H1 (cell line): Measurements from ENCODE around the gene MYH11. TPM values are rescaled to one million over a fixed set of nuclear protein-coding genes. Genes with fewer than 3 reads are reported as not detected.

Source experiments
- CTCF ChIA-PET: fragments of 300-600 bp; sonication (Branson Sonifier 250); formaldehyde crosslinking; loops from one replicate; lab custom pipeline; 2021; ENCODE audit not compliant: partially characterized antibody; lab: Charles Lee
- POLR2A ChIA-PET: fragments of 300-600 bp; sonication (Branson Sonifier 250); formaldehyde crosslinking; loops from one replicate; lab custom pipeline; 2021; ENCODE audit warnings: inconsistent platforms; ENCODE audit not compliant: partially characterized antibody; lab: Charles Lee
- DNase-seq, 2 experiments: peaks; one replicate each; pipeline versions ENCODE4 v3.0.0 to v3.0.0-alpha.2; 2010 to 2022; ENCODE audit warnings: low spot score in 2 of 2, low read depth in 1 of 2, mixed read lengths in 1 of 2
- FAIRE-seq: peaks from 2 replicates; lab custom pipeline; 2011; peaks lifted over from hg19 to GRCh38; lab: Jason Lieb, UNC
- H2AFZ ChIP-seq: 2 replicates; pipeline ENCODE4 v1.8.1; 2012; ENCODE audit warnings: low read length, inconsistent platforms
- H2AK5ac ChIP-seq: 2 replicates; pipeline ENCODE4 v1.6.1; 2013; ENCODE audit warnings: low read depth, low read length
- H2BK120ac ChIP-seq: replicated peaks from 2 replicates; pipeline ENCODE3; 2013; ENCODE audit warnings: low read depth, low read length, inconsistent platforms
- H2BK12ac ChIP-seq: 2 replicates; pipeline ENCODE4 v1.6.1; 2013; ENCODE audit warnings: low read depth, low read length
- H2BK15ac ChIP-seq: 2 replicates; pipeline ENCODE4 v1.6.1; 2013; ENCODE audit warnings: low read length
- H2BK20ac ChIP-seq: 2 replicates; pipeline ENCODE4 v1.6.1; 2013; ENCODE audit warnings: low read length
- H2BK5ac ChIP-seq: 2 replicates; pipeline ENCODE4 v1.6.1; 2013; ENCODE audit warnings: low read depth, low read length
- H3K14ac ChIP-seq: 2 replicates; pipeline ENCODE4 v1.6.1; 2013; ENCODE audit warnings: inconsistent platforms; ENCODE audit not compliant: insufficient read length
- H3K18ac ChIP-seq: 2 replicates; pipeline ENCODE4 v1.6.1; 2013; ENCODE audit warnings: low read length; ENCODE audit errors: extremely low read depth
- H3K23ac ChIP-seq: 2 replicates; pipeline ENCODE4 v1.6.1; 2013; ENCODE audit warnings: inconsistent platforms; ENCODE audit not compliant: insufficient read length
- H3K23me2 ChIP-seq: 2 replicates; pipeline ENCODE4 v1.6.1; 2013; ENCODE audit warnings: low read depth, low read length
- H3K27ac ChIP-seq: 2 replicates; pipeline ENCODE4 v1.6.1; 2011; ENCODE audit warnings: low read depth, low read length, inconsistent platforms
- H3K27me3 ChIP-seq, 4 experiments: replicated peaks in 1 of 4; 1 replicate in 1 of 4; 2 replicates in 3 of 4; pipeline versions ENCODE4 v1.6.1 to v1.8.1; 2011 to 2013; ENCODE audit warnings: low read length in 3 of 4, mild to moderate bottlenecking in 3 of 4, inconsistent platforms in 2 of 4, mixed read lengths in 2 of 4, moderate library complexity in 1 of 4; ENCODE audit not compliant: control insufficient read depth in 3 of 4, insufficient read depth in 3 of 4; ENCODE audit errors: extremely low read depth in 1 of 4
- H3K36me3 ChIP-seq, 4 experiments: 2 replicates each; pipeline versions ENCODE4 v1.6.1 to v1.8.1; 2011 to 2013; ENCODE audit warnings: mild to moderate bottlenecking in 4 of 4, low read length in 3 of 4, moderate library complexity in 2 of 4, control low read depth in 1 of 4, inconsistent platforms in 1 of 4; ENCODE audit not compliant: insufficient read depth in 4 of 4, control insufficient read depth in 2 of 4
- H3K4ac ChIP-seq: replicated peaks from 2 replicates; pipeline ENCODE3; 2013; ENCODE audit warnings: low read length, low read depth, mixed read lengths, inconsistent platforms; ENCODE audit not compliant: insufficient read length
- H3K4me1 ChIP-seq, 4 experiments: replicated peaks in 1 of 4; 1 replicate in 1 of 4; 2 replicates in 3 of 4; pipeline versions ENCODE4 v1.6.1 to v1.8.1; 2011 to 2013; ENCODE audit warnings: low read length in 3 of 4, inconsistent platforms in 2 of 4, mixed read lengths in 1 of 4; ENCODE audit not compliant: insufficient read depth in 4 of 4, control insufficient read depth in 3 of 4
- H3K4me2 ChIP-seq, 2 experiments: 2 replicates each; pipeline versions ENCODE4 v1.6.1 to v1.8.1; 2011 to 2013; ENCODE audit warnings: low read depth in 2 of 2, low read length in 2 of 2, control low read depth in 1 of 2, inconsistent platforms in 1 of 2, mild to moderate bottlenecking in 1 of 2; ENCODE audit not compliant: insufficient read depth in 1 of 2
- H3K4me3 ChIP-seq, 4 experiments: fragments of 200-600, 300-600 bp in 1 of 4; sonication (generic), shearing (Covaris generic), sonication (Bioruptor Twin) in 1 of 4; 2 replicates each; pipeline versions ENCODE4 v1.5.1 to v1.8.1; 2011 to 2016; ENCODE audit warnings: low read length in 4 of 4, low read depth in 3 of 4, control low read depth in 2 of 4, inconsistent platforms in 2 of 4, mild to moderate bottlenecking in 2 of 4, mixed read lengths in 1 of 4, moderate library complexity in 1 of 4; ENCODE audit not compliant: insufficient read depth in 2 of 4; ENCODE audit errors: extremely low read depth in 1 of 4
- H3K56ac ChIP-seq: replicated peaks from 2 replicates; pipeline ENCODE3; 2013; ENCODE audit warnings: low read depth, mild to moderate bottlenecking, mixed read lengths, low read length, inconsistent platforms; ENCODE audit not compliant: insufficient read length
- H3K79me1 ChIP-seq: 2 replicates; pipeline ENCODE4 v1.6.1; 2013; ENCODE audit warnings: low read depth, low read length, control low read depth
- H3K79me2 ChIP-seq, 2 experiments: 2 replicates each; pipeline versions ENCODE4 v1.6.1 to v1.8.1; 2012 to 2013; ENCODE audit warnings: low read length in 2 of 2, mild to moderate bottlenecking in 2 of 2, inconsistent platforms in 1 of 2; ENCODE audit not compliant: insufficient read depth in 2 of 2, control insufficient read depth in 1 of 2
- H3K9ac ChIP-seq, 4 experiments: replicated peaks in 1 of 4; 1 replicate in 1 of 4; 2 replicates in 3 of 4; pipeline versions ENCODE4 v1.6.1 to v1.8.1; 2011 to 2013; ENCODE audit warnings: low read depth in 3 of 4, low read length in 3 of 4, control low read depth in 2 of 4, mild to moderate bottlenecking in 2 of 4, moderate library complexity in 2 of 4, inconsistent platforms in 1 of 4; ENCODE audit errors: extremely low read depth in 1 of 4
- H3K9me3 ChIP-seq, 2 experiments: 2 replicates each; pipeline versions ENCODE4 v1.6.1 to v1.8.1; 2012 to 2013; ENCODE audit warnings: mild to moderate bottlenecking in 2 of 2, moderate library complexity in 2 of 2, control low read depth in 1 of 2, inconsistent platforms in 1 of 2, low read depth in 1 of 2, low read length in 1 of 2, mixed read lengths in 1 of 2; ENCODE audit not compliant: insufficient read depth in 2 of 2
- H4K20me1 ChIP-seq, 2 experiments: replicated peaks in 1 of 2; 2 replicates each; pipeline versions ENCODE3 to v1.8.1; 2011 to 2013; ENCODE audit warnings: inconsistent platforms in 2 of 2, low read length in 2 of 2, mild to moderate bottlenecking in 1 of 2; ENCODE audit not compliant: insufficient read depth in 2 of 2, control insufficient read depth in 1 of 2
- H4K5ac ChIP-seq: 2 replicates; pipeline ENCODE4 v1.6.1; 2013; ENCODE audit warnings: low read length, low read depth, mixed read lengths, inconsistent platforms; ENCODE audit not compliant: insufficient read length
- H4K8ac ChIP-seq: 2 replicates; pipeline ENCODE4 v1.8.0; 2013; ENCODE audit warnings: mild to moderate bottlenecking, moderate library complexity, low read length, inconsistent platforms; ENCODE audit not compliant: insufficient read depth; ENCODE audit errors: extremely low read depth
- H4K91ac ChIP-seq: replicated peaks from 2 replicates; pipeline ENCODE3; 2013; ENCODE audit warnings: low read length, mixed read lengths, inconsistent platforms; ENCODE audit not compliant: insufficient read length
- CHD1 ChIP-seq: IDR thresholded peaks from 2 replicates; pipeline ENCODE4 v1.6.1; 2012; ENCODE audit warnings: low read depth, low read length, improper control_type of control experiment
- EZH2 ChIP-seq: fragments of 200-600 bp; sonication (generic); IDR thresholded peaks from 2 replicates; pipeline ENCODE4 v1.7.1; 2012; ENCODE audit warnings: low read depth, mild to moderate bottlenecking, moderate library complexity, low read length, inconsistent platforms; ENCODE audit not compliant: severe bottlenecking
- FOSL1 ChIP-seq: IDR thresholded peaks from 2 replicates; pipeline ENCODE4 v1.6.1; 2011; ENCODE audit warnings: mild to moderate bottlenecking, low read depth, low read length, moderate library complexity; ENCODE audit not compliant: insufficient read depth
- HDAC6 ChIP-seq: IDR thresholded peaks from one replicate; pipeline ENCODE4 v1.7.1; 2012; ENCODE audit warnings: low read depth, mild to moderate bottlenecking, inconsistent platforms, low read length, moderate library complexity
- MAFK ChIP-seq: IDR thresholded peaks from 2 replicates; pipeline ENCODE4 v1.6.1; 2012; ENCODE audit warnings: low read depth, mild to moderate bottlenecking, improper control_type of control experiment, low read length
- NANOG ChIP-seq: IDR thresholded peaks from 2 replicates; pipeline ENCODE4 v1.6.1; 2011; ENCODE audit warnings: low read length, low read depth, mild to moderate bottlenecking, inconsistent platforms; ENCODE audit not compliant: insufficient read depth, poor library complexity, severe bottlenecking
- SIN3A ChIP-seq, 2 experiments: IDR thresholded peaks in 1 of 2; conservative IDR thresholded peaks in 1 of 2; 2 replicates each; pipeline ENCODE4 v1.6.1; 2011 to 2012; ENCODE audit warnings: low read length in 2 of 2, improper control_type of control experiment in 1 of 2, low read depth in 1 of 2, mild to moderate bottlenecking in 1 of 2
- TAF1 ChIP-seq: IDR thresholded peaks from 2 replicates; pipeline ENCODE4 v1.6.1; 2011; ENCODE audit warnings: mild to moderate bottlenecking, low read depth, low read length
- TBP ChIP-seq: IDR thresholded peaks from 2 replicates; pipeline ENCODE4 v1.6.1; 2011; ENCODE audit warnings: low read depth, low read length, improper control_type of control experiment
- TEAD4 ChIP-seq: IDR thresholded peaks from 2 replicates; pipeline ENCODE4 v1.6.1; 2012; ENCODE audit warnings: low read depth, low read length, inconsistent platforms, mixed read lengths
- USF2 ChIP-seq: IDR thresholded peaks from 2 replicates; pipeline ENCODE4 v1.6.1; 2011; ENCODE audit warnings: low read length, improper control_type of control experiment
- WGBS, 2 experiments: shearing (Covaris generic) in 1 of 2; methylation state at CpG; one replicate each; pipeline versions ENCODE4 v1.1.6 to v1.1.7; 2013 to 2015; ENCODE audit warnings: low lambda C conversion rate in 2 of 2, mixed read lengths in 2 of 2, inconsistent platforms in 1 of 2, low coverage in 1 of 2, missing lambda C conversion rate in 1 of 2; ENCODE audit not compliant: insufficient replicate concordance in 2 of 2, insufficient coverage in 1 of 2, insufficient read length in 1 of 2; ENCODE audit errors: extremely low coverage in 1 of 2, missing lambda C conversion rate in 1 of 2; 5-methylcytosine and 5-hydroxymethylcytosine counted together
- polyA plus RNA-seq, 7 experiments: library from polyadenylated mRNA; depleted of rRNA in 3 of 7; stranded (reverse) in 5 of 7; unstranded in 2 of 7; fragments of >200 nt in 5 of 7; fragments of 200-250 nt in 2 of 7; gene quantifications; 1 replicate in 5 of 7; 2 replicates in 1 of 7; 4 replicates in 1 of 7; pipeline versions ENCODE4 v1.2.1 to v1.2.3, GENCODE V29; 2011 to 2013; ENCODE audit warnings: missing spikeins in 2 of 7, mixed read lengths in 2 of 7
- total RNA-seq: library from RNA; stranded (reverse); fragmentation: NEBNext Ultra II Directional; extraction: Animal tissue kit (Norgen Biotek cat#: 25700); gene quantifications from 2 replicates; pipeline ENCODE4 v1.2.1, GENCODE V29; 2021

MYH11 gene
- total and polyA plus RNA-seq, 2 of the 8 experiments (the other 6 are each of a cell fraction or from before 2014, with no cell fraction given), result 0.11 to 0.78 TPM

DNA sequence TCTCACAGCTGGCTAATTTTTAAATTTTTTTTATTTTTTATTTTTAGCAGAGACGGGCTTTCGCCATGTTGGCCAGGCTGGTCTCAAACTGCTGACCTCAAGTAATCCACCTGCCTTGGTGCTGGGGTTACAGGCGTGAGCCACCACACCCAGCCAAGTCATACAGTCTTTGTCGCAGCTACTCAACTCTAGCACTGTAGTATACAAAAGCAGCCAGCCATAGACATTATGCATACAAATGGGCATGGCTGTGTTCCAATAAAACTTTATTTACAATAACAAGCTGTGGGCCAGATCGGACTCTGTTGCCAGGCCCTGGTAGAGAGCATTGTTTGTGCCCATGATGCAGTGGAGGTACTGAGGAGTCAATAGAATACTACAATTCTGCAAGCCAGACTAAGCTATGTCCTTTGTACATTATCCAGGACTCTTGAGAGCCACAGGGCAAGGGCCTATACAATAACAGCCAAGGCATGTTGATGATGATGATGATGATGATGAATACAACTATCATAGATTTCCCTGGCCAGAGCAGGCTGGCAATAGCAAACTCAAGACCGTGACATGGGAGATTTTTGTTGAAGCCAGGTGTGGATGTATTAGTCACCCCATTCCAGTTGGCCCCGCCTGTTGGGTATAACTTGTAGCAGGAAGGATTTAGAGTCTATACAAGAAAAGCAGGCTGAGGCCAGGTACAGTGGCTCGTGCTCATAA, 101.8 kb downstream of the MYH11 start:
- H2BK5ac ChIP-seq, result no peak overlapping the region
- no peak for TF ChIP-seq MAFK
- no peak for TF ChIP-seq FOSL1
- TF ChIP-seq EZH2, result no peak
- TF ChIP-seq TBP, result no peak
- TF ChIP-seq USF2, result no peak
- TF ChIP-seq HDAC6, result no peak
- no peak for TF ChIP-seq TAF1
- no peak for TF ChIP-seq CHD1
- no peak for TF ChIP-seq TEAD4
- TF ChIP-seq NANOG, result no peak
- TF ChIP-seq SIN3A (conservative IDR thresholded peaks at IDR 0.05 in 1 of 2, IDR thresholded peaks at IDR 0.05 in 1 of 2; ENCODE audit: low read depth in 1 of 2, low read length in 2 of 2), result no peak

More for the DNA sequence above, 101.8 kb downstream of the MYH11 start:
- no peaks in the 10 kb centered on the region for H3K9me3 ChIP-seq
- 90% methylated on average over 8 of the region's 8 CpGs; no CpG with 5 or more reads in 1 of the 2 experiments for WGBS, 2 experiments
- H3K36me3 ChIP-seq, result no peaks in the 10 kb centered on the region
- H3K18ac ChIP-seq, result no peak overlapping the region
- ChIA-PET CTCF (interaction anchor here (0.7 to 3.9 kb wide), 17 partner anchors 9 to 365 kb away, joined by 3 to 18 read pairs (median 5); no protein-coding TSS in a partner anchor), POLR2A (no interaction called here)
- H3K56ac ChIP-seq, result no peak overlapping the region
- H4K5ac ChIP-seq, result no peak overlapping the region
- no peaks in the 10 kb centered on the region for H3K79me2 ChIP-seq
- no peak overlapping the region for H3K14ac ChIP-seq
- H3K27me3 ChIP-seq, result no peaks in the 10 kb centered on the region
- no peak overlapping the region for H3K4me3 ChIP-seq
- no peak overlapping the region for H2AFZ ChIP-seq
- H2AK5ac ChIP-seq, result no peak overlapping the region
- H4K91ac ChIP-seq, result no peak overlapping the region
- no peak overlapping the region for H2BK12ac ChIP-seq
- no peaks in the 10 kb centered on the region for H4K20me1 ChIP-seq
- no peaks in the 10 kb centered on the region for H3K79me1 ChIP-seq
- H3K27ac ChIP-seq, result no peak overlapping the region
- FAIRE-seq, result no peak
- H2BK20ac ChIP-seq, result no peak overlapping the region
- no peak overlapping the region for H2BK15ac ChIP-seq
- H3K4me1 ChIP-seq, result peaks cover 0 to 2% (median 0%) of the 10 kb centered on the region in 4 experiments; a peak in 1 of 7 replicates
- H3K4ac ChIP-seq, result no peak overlapping the region
- no peak overlapping the region for H3K4me2 ChIP-seq
- H3K23me2 ChIP-seq, result no peaks in the 10 kb centered on the region
- no peak overlapping the region for H3K9ac ChIP-seq
- DNase-seq, result no peak
- H2BK120ac ChIP-seq, result no peak overlapping the region
- no peak overlapping the region for H3K23ac ChIP-seq
- H4K8ac ChIP-seq, result no peak overlapping the region
